ENCODE results near the gene NFILZ.

NFILZ gene

DNA sequence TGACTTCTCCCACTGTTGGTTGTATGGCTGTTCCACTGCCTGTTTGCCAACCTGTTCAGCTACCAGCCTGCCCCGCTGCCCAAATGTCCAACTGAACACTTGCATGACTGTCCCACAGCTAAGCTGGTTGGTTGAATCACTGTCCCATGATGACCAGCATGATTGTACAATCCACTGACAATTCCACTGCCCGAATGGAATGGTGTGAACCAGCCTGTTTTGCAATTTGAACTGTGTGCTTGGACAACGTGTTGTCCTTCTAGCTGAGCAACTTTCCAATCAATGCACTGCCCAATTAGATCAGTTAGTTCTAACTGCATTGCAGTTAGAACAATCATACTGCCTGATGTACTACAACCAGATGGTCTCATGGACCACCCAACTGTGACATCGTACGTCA, 28.6 kb upstream of the NFILZ start:
- TF ChIP-seq, protein P1, sequence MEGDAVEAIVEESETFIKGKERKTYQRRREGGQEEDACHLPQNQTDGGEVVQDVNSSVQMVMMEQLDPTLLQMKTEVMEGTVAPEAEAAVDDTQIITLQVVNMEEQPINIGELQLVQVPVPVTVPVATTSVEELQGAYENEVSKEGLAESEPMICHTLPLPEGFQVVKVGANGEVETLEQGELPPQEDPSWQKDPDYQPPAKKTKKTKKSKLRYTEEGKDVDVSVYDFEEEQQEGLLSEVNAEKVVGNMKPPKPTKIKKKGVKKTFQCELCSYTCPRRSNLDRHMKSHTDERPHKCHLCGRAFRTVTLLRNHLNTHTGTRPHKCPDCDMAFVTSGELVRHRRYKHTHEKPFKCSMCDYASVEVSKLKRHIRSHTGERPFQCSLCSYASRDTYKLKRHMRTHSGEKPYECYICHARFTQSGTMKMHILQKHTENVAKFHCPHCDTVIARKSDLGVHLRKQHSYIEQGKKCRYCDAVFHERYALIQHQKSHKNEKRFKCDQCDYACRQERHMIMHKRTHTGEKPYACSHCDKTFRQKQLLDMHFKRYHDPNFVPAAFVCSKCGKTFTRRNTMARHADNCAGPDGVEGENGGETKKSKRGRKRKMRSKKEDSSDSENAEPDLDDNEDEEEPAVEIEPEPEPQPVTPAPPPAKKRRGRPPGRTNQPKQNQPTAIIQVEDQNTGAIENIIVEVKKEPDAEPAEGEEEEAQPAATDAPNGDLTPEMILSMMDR (IDR thresholded peaks at IDR 0.05; ENCODE audit: low read depth, low read length), result no peak
- TF ChIP-seq MAX (IDR thresholded peaks at IDR 0.05; ENCODE audit: low read depth, low read length), result no peak
- TF ChIP-seq POLR2A (IDR thresholded peaks at IDR 0.05; ENCODE audit: extremely low read depth, insufficient read length), result no peak
- TF ChIP-seq MYC (IDR thresholded peaks at IDR 0.05; ENCODE audit: low read depth, low read length), result no peak
- no peak overlapping the region for H3K4me3 ChIP-seq (ENCODE audit: low read depth, low read length)
- DNase-seq (ENCODE audit: low read depth), result no peak

DNA sequence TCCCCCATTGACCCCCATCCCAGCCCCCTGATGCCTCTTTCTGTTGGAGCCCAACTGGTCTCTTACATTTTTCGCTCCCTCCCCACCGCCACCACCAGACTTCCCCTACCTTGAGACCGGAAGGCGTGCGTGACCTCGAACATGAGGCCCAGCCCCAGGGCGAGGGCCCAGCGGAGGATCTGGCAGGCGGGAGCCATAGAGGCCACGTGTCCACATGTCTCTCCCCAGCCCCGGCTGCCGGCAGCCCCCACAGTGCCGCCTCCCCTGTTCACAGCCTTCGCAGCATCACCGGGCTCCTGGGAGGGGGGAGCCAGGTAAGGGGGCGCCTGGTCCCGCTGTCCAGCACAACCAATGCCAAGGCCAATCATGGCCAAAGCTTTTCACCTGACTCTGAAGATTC, 24.9 kb upstream of the NFILZ start:
- H3K4me3 ChIP-seq (ENCODE audit: low read depth, low read length), result no peak overlapping the region
- no peak for DNase-seq (ENCODE audit: low read depth)
- TF ChIP-seq MAX (IDR thresholded peaks at IDR 0.05; ENCODE audit: low read depth, low read length) (no peak), MYC (IDR thresholded peaks at IDR 0.05; ENCODE audit: low read depth, low read length) (no peak), POLR2A (IDR thresholded peaks at IDR 0.05; ENCODE audit: extremely low read depth, insufficient read length) (no peak)
- TF ChIP-seq, protein P1 (IDR thresholded peaks at IDR 0.05; ENCODE audit: low read depth, low read length), result no peak

DNA sequence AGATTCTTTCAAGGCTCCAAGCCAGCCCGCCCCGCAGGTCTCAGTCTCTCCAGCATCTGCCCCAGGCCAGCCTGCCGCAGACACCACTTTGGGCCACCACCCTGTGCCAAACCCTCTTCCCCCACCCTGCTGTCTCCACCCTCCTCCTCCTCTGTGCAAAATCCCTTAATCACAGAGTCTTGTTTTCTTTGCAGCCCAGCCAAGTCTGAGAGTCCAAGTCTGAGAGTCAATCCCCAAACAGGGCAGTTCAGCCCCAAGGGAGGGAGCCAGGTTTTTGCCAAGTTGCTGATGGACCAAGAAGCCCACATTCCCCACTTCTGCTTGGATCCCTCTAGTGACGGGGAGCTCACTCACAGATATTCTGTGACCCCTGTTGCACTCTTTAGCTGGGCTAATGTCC, 23.0 kb upstream of the NFILZ start:
- DNase-seq (ENCODE audit: low read depth), result no peak
- no peak overlapping the region for H3K4me3 ChIP-seq (ENCODE audit: low read depth, low read length)
- no peak for TF ChIP-seq MAX (IDR thresholded peaks at IDR 0.05; ENCODE audit: low read depth, low read length)
- TF ChIP-seq, protein P1 (IDR thresholded peaks at IDR 0.05; ENCODE audit: low read depth, low read length), result no peak
- TF ChIP-seq MYC (IDR thresholded peaks at IDR 0.05; ENCODE audit: low read depth, low read length), result no peak
- no peak for TF ChIP-seq POLR2A (IDR thresholded peaks at IDR 0.05; ENCODE audit: extremely low read depth, insufficient read length)

DNA sequence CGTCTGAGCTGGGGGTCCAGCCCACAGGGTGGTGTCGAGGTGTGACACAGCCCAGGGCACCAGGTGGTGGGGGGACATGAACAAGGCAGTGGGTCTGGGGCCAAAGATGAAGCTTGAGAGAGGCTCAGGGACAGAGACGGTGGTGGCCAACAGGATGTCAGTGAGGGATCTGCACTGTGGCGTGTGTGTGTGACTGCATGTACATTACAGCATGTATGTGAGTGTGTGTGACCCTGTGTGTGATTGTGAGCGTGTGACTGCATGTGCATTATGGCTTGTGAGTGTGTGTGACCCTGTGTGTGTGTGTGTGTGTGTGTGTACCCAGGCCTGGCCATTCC, 21.5 kb upstream of the NFILZ start:
- peak; percentile 61 for DNase-seq (ENCODE audit: low read depth)
- TF ChIP-seq, protein P1 (IDR thresholded peaks at IDR 0.05; ENCODE audit: low read depth, low read length), result no peak
- peak overlapping the region; percentile 78 for H3K4me3 ChIP-seq (ENCODE audit: low read depth, low read length)

- peak; percentile 46 for TF ChIP-seq MAX (IDR thresholded peaks at IDR 0.05; ENCODE audit: low read depth, low read length)
- TF ChIP-seq MYC (IDR thresholded peaks at IDR 0.05; ENCODE audit: low read depth, low read length), result peak; percentile 75
- TF ChIP-seq, protein P1 (IDR thresholded peaks at IDR 0.05; ENCODE audit: low read depth, low read length), result peak; percentile 44
- peak; percentile 50 for TF ChIP-seq POLR2A (IDR thresholded peaks at IDR 0.05; ENCODE audit: extremely low read depth, insufficient read length)
- peak overlapping the region; percentile 78 for H3K4me3 ChIP-seq (ENCODE audit: low read depth, low read length)
- peak; percentile 94 for DNase-seq (ENCODE audit: low read depth)
These were observed 21.0 kb upstream of the NFILZ start for GRCh38 chr19:8609279-8610040.
